T47D (cell line): ENCODE results near the gene DBX1.

Experiments used
- DNase-seq, 2 experiments: peaks; one replicate each; pipeline versions ENCODE4 v3.0.0 to v3.0.0-alpha.2; 2011 to 2012; ENCODE audit warnings: low read depth in 1 of 2, low spot score in 1 of 2
- JUND ChIP-seq: IDR thresholded peaks from 2 replicates; pipeline ENCODE4 v1.6.1; 2012; ENCODE audit warnings: low read depth
- in situ Hi-C: cut with HindIII; loops from 2 replicates; pipeline ENCODE4 v1.10.0; 2016; ENCODE audit warnings: low sequenced_read_pairs, low pct_unique_long_range_greater_than_20kb

Gene DBX1

DNA sequence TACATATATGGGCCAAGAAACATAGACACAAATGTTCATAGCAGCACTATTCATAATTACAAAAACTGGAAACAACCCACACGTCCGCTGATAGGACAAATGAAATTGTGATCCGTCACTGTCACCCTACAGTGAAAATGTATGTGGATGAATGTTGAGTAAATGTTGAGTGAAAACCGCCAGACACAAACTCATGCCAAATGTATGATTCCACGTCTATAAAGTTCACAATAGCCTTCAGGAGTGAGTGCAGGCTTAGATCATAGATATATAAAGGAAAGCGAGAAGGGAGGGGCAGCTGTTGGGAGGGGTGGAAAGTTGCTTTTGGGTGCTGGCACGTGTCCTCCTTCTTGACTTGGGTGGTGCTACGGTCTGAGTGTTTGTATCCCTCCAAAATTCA lies 33.6 kb downstream of the DBX1 start:
- no peak for TF ChIP-seq JUND
- no peak for DNase-seq
- in situ Hi-C loops, result no loop called here

DNA sequence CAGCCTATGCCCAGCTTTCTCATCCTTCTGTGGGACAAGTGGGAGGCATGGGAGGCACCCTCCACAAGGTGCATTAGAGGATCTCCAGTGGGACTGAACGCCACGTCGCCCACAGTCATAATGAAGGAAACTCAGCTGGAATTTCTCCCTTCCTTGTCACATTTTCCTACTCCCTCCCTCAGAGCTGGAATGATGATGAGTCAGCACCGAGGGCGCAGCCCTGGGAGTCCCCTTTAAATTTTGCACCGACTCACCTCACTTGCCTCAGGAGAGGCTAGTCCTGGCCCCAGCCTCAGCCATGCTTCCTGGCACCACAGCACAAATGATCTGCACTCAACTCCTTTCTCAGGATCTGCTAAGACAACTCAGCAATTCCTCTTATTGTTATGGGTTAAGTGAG lies 34.3 kb downstream of the DBX1 start:
- in situ Hi-C loops, result no loop called here
- no peak for TF ChIP-seq JUND
- DNase-seq, result no peak

DNA sequence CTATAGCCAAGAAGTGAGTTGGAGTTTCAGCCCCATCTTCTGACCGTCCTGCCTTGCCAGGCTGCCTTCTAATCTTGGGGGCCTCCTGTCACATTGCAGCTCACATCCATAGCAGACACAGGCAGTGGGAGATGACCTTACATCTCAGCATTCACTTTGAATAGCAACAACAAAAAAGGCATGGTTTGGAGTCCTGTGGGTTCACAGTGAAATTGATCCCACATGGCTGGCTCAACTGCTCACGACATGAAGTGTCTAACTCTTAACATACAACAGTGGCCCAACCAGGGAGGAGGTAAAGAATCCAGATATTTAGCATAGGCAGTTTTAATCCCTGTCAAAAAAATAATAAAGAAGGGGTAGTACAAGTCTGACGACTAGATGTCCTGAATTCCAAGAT lies 38.1 kb downstream of the DBX1 start:
- no peak for TF ChIP-seq JUND
- in situ Hi-C loops, result no loop called here
- DNase-seq, result no peak

DNA sequence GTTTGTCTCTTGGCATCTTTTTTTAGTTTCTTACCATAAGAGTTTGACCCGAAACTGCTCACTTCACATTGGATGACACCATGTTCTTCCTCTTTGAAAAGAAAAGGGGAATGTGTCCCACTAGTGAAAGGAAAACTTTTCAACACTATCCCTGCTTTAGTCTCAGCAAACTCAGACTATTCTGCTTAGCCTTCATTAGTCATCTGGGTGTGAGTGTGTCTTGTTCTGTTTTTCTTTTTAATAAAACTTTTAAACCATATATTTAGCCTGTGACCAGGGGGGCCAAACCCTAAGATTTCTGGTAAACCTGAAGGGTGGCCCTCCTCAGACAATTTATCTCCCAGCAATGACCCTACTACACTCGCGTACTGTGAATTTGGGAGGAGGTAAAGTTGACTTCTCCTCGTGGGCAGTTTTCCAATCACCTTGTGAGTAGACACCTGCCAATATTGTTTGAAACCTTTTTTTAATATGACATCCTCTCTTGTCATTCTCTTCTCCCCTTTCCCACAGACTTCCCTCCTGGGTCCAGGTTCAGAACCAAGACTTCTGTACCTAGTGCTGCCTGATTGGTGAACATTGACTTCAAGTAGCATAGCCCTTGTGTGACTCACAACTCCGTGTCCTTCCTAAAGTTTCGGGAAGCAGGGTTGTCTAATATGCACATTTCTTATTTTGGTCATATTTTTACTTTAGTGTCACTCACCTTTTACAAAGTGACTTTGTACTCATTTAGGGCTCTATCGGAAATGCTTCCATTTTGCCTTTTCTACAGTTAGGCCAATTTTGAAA lies 39.9 kb downstream of the DBX1 start:
- in situ Hi-C loops, result no loop called here
- no peak for TF ChIP-seq JUND
- DNase-seq, result no peak

DNA sequence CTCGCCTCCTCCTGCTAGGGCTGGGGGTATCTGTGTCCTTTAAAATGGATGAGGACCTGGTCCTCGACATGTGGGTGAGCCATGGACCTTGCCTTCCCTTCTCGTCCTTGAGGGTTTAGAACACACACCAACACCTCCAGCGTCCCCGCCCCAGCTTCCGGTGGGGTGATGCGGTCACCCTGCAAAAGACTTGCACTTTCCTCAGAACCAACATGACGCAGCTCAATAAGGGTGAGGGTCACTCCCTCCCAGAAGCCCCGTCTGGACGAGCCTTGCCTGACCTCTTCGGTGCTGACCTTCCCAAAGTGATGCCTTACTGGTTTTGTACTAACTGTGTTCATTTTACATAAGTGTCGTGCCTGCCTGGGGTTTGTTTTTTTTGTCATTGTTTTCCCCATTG lies 41.0 kb downstream of the DBX1 start:
- TF ChIP-seq JUND, result no peak
- no peak for DNase-seq
- in situ Hi-C loops, result no loop called here

DNA sequence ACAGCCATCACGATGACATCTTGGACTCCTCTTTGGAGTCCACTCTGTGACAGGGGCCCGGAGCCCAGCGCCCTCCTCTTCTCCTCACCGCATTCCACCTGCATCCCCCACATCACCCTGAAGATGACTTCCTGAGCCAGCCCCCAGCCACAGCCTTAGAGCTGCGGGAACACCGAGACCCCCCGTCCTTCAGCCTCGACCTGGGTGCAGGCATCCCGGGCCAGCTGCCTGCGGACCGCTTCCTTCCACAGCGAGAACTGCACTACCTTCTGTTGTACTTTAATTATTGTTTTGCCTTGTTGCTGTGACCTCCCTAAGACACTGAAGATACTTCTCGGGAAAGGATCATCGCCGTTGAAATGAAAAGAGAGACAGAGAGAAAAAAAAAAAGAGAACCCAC lies 42.1 kb downstream of the DBX1 start:
- TF ChIP-seq JUND, result no peak
- no peak for DNase-seq
- in situ Hi-C loops, result no loop called here

DNA sequence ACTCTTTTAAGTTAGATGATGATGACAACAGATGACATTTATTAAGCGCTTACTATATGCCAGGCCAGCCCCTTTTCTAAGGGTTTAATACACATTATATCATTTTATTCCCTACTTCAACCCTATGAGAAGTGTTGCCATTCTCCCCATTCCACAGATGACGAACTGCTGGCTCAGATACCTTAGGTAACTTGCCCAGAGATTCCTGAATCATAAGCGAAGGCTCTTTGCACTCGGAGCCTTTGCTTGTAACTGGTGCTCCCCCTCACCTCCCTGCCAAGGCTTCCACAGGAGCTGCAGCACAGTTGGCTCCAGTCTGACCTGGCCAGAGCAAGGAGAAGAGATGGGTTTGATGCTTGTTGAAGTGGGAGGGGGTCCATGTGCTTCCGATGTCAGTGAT lies 43.0 kb downstream of the DBX1 start:
- DNase-seq, result no peak
- no peak for TF ChIP-seq JUND
- in situ Hi-C loops, result no loop called here

DNA sequence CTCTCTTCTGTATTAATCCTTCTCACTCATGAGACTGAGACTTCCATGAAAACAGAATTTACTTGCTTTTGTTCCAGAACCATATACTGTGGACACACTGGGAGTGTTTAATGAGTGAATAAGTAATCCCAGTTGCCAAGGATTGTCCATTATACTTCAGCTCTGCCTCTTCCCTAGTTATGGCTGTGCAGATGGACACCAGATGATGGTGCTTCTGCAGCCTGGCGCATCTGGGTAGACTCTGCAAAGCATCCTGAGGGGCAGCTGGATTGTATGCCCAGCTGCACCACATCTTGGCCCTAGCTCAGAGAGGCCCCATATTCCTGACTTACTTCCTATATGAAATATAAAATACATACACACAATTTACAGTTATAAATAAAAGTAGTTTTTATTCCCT lies 43.5 kb downstream of the DBX1 start:
- no peak for DNase-seq
- in situ Hi-C loops, result no loop called here
- no peak for TF ChIP-seq JUND

DNA sequence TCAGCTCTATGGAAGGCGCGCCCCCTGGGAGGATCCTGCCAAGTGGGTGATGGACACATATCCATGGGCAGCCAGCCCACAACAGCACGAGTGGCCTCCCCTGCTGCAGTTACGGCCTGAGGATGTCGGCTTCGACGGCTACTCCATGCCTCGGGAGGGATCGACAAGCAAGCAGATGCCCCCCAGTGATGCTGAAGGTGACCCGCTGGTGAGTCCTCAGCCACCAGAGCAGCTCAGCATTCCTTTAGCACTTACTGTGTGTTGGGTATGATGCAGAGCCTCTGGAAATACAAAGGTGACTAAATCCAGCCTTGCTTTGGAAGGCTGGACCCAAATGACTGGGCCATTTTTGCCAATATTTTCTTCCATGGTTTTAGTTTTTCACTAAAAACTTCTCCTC lies 45.7 kb downstream of the DBX1 start:
- in situ Hi-C loops, result no loop called here
- DNase-seq, result no peak
- no peak for TF ChIP-seq JUND

DNA sequence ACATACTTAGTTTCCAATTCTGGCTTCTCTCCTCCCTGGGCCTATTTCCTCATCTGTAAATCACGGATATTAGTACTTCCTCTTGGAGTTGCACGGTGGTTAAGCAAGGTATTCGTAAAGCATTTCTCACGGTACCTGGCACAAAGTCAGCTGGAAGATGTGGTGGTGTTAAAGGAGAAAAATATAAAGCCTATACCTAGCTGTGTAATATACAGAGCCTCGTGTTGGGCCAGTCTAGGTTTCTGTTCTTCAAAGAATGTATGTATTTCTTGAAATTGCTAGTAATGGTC lies 47.2 kb downstream of the DBX1 start:
- DNase-seq, result peak in 1 of 2 experiments; percentile 54
- no peak for TF ChIP-seq JUND
- in situ Hi-C loops, result no loop called here

DNA sequence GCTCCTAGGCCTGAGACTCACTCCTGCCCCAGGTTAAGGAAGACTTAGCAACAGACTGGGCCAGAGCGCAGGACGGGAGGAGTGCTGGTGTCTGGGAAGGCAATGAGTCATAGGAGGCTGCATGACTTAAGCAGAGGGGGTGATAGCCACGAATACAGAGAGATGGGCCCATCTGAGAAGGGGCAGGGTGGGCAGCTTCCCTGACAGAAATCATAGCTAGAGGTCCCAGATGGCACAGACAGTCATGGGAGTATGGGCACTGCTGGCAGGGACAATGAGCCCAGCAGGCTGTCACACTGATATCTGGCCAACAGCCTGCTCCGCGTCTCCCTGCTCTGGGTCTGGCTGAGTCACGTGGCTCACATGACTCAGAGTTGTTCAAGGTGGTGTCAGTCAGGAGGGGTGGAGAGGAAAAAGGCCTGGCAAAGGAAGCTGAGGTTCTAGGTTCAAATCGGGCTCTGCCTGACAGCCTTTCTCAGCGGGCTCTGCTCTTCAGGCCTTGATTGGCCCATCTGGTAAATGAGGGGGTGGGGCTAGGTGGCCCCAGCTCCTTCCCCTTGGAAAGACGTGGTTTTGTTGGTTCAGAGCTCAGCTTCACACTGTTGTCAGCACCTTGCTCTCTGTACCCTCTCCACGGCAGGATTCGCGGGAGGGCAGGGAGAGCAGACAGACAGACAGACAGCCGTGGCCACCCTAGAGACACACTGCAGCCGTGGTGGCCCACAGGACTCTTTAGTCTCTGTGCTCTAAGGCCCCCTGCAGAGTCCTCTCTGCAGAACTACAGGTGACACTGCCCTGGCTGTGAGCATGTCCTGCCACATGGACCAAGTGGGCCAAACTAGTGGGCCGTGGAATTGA lies 47.8 kb downstream of the DBX1 start:
- no peak for TF ChIP-seq JUND
- in situ Hi-C loops, result no loop called here
- peak in 1 of 2 experiments; percentile 39 for DNase-seq

DNA sequence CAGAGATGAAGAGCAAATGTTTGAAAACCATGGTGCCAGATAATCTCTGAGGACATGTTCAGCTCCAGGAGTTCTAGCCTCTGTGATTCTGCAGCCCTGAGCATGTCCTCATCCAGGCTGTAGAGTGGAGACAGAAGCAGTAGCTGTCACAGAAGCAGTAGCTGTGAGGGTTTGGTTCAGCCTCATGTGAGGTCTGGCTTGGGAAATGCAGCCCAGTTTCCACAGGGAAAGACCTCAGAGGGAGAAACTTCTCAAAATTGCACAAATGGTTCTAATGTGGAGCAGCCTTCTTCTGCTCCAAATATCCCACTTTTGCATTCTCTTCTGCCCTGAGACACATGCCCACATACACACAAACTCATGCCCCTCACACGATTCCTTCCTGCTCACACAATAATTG lies 48.4 kb downstream of the DBX1 start:
- DNase-seq, result no peak
- TF ChIP-seq JUND, result no peak
- in situ Hi-C loops, result no loop called here

DNA sequence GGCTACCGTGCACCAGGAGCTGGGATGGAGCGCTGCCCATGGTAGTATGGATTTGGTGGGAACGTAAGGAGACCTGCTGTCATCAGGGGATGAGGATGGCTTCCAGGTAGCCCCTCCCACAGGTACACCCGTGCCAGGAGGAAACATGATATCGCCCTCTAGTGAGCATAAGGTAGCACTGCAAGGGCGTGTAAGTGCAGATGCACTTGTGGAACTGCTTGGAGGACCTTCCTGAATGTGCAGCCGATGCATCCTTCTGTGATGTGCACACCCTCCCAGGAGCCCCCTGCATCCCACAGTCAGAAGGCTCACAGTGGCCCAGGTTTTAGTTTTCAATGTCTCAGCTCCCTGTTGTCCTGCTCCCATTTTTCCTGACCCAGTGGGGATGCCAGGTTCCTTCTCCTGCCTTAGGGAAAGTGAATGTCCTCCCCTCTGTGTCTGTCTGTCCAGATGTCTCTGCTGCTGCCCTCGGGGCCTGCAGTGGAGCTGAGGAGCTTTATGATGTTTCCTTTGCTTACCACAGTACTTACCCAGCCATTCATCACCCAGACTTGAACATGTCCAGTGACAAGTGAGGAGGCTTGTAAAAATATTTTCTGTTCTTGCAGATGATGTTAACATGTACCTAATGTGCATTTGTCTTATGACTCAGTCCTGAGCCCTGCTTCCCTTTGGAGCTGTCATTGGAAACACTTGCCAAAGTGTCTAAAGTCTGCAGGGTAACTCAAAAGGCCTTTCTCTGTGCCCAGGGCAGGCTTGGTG lies 49.2 kb downstream of the DBX1 start:
- DNase-seq, result peak; percentile 49 to 91
- in situ Hi-C loops, result no loop called here
- no peak for TF ChIP-seq JUND
